ENCODE measurements around the gene LAIR1. TPM values are rescaled to one million over a fixed set of nuclear protein-coding genes. Genes with fewer than 3 reads are reported as not detected.

Gene LAIR1, protein sequence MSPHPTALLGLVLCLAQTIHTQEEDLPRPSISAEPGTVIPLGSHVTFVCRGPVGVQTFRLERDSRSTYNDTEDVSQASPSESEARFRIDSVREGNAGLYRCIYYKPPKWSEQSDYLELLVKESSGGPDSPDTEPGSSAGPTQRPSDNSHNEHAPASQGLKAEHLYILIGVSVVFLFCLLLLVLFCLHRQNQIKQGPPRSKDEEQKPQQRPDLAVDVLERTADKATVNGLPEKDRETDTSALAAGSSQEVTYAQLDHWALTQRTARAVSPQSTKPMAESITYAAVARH
- total RNA-seq: not detected in 2 replicates

DNA sequence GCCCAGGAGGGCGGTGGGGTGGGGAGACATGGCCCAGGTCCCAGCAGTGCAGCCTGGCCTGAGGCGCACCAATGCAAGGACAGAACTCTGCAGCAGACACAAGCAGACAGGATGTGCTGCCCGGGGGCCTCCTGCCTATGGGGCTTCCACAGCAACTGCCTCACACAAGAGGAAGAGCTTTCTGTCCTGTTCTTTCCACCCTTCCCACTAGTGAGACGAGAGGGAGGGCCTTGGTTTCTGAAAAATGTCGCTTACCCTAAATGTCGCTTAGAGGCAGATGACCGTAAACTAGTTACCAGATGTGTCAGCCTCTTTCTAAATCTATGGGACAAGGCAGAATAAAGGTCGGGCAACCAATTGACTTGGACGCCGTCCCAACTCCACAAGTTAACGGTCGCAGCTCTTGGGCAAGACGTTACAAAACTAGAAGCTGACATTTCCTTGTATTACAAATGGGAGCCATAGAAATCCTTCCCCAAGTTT lies at the start of gene LAIR1:
TSS of gene LAIR1 (minus strand) at position 157 of the 483 bp plus-strand sequence. CDS start at position 30, 127 bp downstream.

DNA sequence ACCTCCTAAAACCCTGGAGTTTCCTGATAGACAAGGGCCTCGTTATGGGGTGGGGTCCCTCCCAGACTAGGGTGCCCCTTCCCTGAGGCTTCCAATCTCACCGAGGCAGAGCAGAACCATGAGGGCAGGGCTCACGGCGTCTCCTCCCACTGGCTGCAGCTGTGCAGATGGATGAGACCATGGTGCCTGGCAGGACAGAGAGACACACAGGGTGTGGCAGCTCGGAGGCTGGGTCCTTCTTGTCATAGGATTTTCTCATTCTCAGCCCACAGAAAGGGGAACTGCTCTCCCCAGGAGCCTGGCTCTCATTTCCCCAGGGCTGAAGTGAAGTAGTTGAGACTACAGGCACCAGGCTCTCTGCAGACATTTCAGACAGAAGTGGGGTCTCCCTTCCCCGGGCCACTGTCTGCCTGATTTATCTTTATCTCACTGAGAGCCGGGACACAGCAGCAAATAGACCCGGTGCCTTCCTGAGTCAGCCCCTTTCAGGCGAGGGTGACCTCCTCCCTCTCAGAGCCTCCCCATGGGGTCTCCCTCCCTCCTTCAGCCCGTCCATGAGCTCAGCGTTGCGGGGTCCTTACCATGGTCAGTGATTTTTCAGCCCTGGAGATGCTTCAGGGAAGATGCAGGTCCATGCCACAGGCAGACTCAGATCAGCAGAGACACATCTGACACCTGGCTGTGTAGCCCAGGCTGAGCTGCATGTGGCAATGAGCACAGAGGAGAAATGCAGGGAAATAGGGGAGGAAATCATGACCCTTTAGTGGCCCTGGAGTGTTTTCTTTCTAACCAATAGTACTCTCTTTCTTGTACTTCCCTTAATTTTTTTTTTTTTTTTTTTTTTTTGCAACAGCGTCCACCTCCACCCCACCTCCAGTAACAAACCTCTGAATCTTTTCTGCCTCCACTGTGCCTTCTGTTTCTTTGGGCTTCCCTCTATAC lies 52.0 kb downstream of the LAIR1 start, which contains the start of gene LILRA5:
TSS of gene LILRA5 (minus strand) at position 731 of the 942 bp plus-strand sequence. CDS start at position 584, 147 bp downstream.

Other genes with a start within 250 kb of the LAIR1 start
- 15.2 and 21.9 TPM in 2 replicates for gene TFPT, start 249.3 kb downstream of the LAIR1 start, total RNA-seq
- 53.8 and 69.1 TPM in 2 replicates for gene PRPF31, start 249.2 kb downstream of the LAIR1 start, total RNA-seq
- 11.9 and 28.7 TPM in 2 replicates for gene CNOT3, start 227.2 kb downstream of the LAIR1 start, total RNA-seq
- gene LENG1, start 205.2 kb downstream of the LAIR1 start, total RNA-seq: 3.3 and 8.1 TPM in 2 replicates
- gene TMC4, start 191.8 kb downstream of the LAIR1 start, total RNA-seq: not detected in 2 replicates
- 64.3 and 77.5 TPM in 2 replicates for gene MBOAT7, start 175.4 kb downstream of the LAIR1 start, total RNA-seq
- 78.5 and 93.9 TPM in 2 replicates for gene TSEN34, start 173.6 kb downstream of the LAIR1 start, total RNA-seq
- 1,175 and 2,475 TPM in 2 replicates for gene RPS9, start 164.1 kb downstream of the LAIR1 start, total RNA-seq
- gene LILRB3, start 141.9 kb downstream of the LAIR1 start, total RNA-seq: not detected in 2 replicates
- gene LILRA6, start 122.1 kb downstream of the LAIR1 start, total RNA-seq: not detected in 2 replicates
- gene LILRB5, start 107.7 kb downstream of the LAIR1 start, total RNA-seq: not detected in 2 replicates
- gene LILRB2, start 83.8 kb downstream of the LAIR1 start, total RNA-seq: not detected in 2 replicates
- not detected in 2 replicates for gene LILRA5, start 51.8 kb downstream of the LAIR1 start, total RNA-seq
- not detected in 2 replicates for gene LILRA4, start 25.8 kb downstream of the LAIR1 start, total RNA-seq
- gene TTYH1, start 50.5 kb upstream of the LAIR1 start, total RNA-seq: not detected in 2 replicates
- gene LENG8, start 84.3 kb upstream of the LAIR1 start, total RNA-seq: 56.7 and 85.0 TPM in 2 replicates
- gene LENG9, start 98.8 kb upstream of the LAIR1 start, total RNA-seq: 5.4 and 6.1 TPM in 2 replicates
- gene CDC42EP5, start 108.4 kb upstream of the LAIR1 start, total RNA-seq: 8.5 and 9.4 TPM in 2 replicates
- not detected in 2 replicates for gene LAIR2, start 137.9 kb upstream of the LAIR1 start, total RNA-seq
- not detected in 2 replicates for gene LILRA2, start 208.9 kb upstream of the LAIR1 start, total RNA-seq
- not detected in 2 replicates for gene LILRA1, start 228.7 kb upstream of the LAIR1 start, total RNA-seq

Measured in placental pericyte (primary cell).